Measurements from ENCODE around the gene THSD4. TPM values are rescaled to one million over a fixed set of nuclear protein-coding genes. Genes with fewer than 3 reads are reported as not detected.

Gene THSD4
- total and polyA plus RNA-seq, 2 of the 8 experiments (the other 6 are each of a cell fraction or from before 2014, with no cell fraction given), result 2.5 to 6.2 TPM

DNA sequence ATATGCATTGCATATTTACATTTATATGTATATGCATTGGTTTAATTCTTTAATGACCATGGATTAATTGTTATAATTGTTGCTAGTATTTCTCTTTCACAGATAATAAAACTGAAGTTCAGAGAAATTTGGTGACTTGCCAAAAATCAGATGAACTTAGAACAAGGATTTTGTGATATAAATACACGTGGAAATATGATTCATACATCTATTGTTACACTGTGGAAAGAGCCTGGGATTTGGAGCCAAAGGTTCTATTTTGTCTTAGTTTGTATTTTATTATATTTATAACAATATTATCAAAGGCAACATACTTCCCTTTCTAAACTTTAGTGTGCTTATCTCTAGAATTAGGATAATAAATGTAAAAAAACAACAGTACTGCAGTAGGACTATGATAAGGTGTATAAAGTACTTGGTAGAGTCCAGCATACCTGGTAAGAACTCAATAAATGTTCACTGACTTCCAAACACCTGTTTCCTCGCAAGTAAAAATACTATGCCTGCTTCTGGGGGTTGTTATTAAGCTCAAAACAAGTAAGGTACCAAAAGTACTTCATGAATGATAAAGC lies 342.9 kb downstream of the THSD4 start (continued):
- TF ChIP-seq SUZ12 (IDR thresholded peaks at IDR 0.05; ENCODE audit: low read length), result no peak
- no peak for TF ChIP-seq HDAC2 (IDR thresholded peaks at IDR 0.05; ENCODE audit: borderline replicate concordance in 1 of 2, low read depth in 2 of 2, low read length in 2 of 2)
- no peak for TF ChIP-seq EGR1 (IDR thresholded peaks at IDR 0.05; ENCODE audit: borderline replicate concordance, low read depth, low read length)
- TF ChIP-seq SRF (IDR thresholded peaks at IDR 0.05; ENCODE audit: low read depth, low read length), result no peak
- TF ChIP-seq POLR2A (IDR thresholded peaks at IDR 0.05; ENCODE audit: control extremely low read depth in 1 of 2, low read depth in 2 of 2, low read length in 2 of 2), result no peak
- TF ChIP-seq NANOG (IDR thresholded peaks at IDR 0.05; ENCODE audit: insufficient read depth, low read depth, low read length, poor library complexity, severe bottlenecking), result no peak
- no peak for TF ChIP-seq SIN3A (conservative IDR thresholded peaks at IDR 0.05 in 1 of 2, IDR thresholded peaks at IDR 0.05 in 1 of 2; ENCODE audit: low read depth in 1 of 2, low read length in 2 of 2)
- TF ChIP-seq CREB1 (IDR thresholded peaks at IDR 0.05), result no peak

Measured in H1 (cell line).